ENCODE measurements around the gene SLC44A3. TPM values are rescaled to one million over a fixed set of nuclear protein-coding genes. Genes with fewer than 3 reads are reported as not detected.
"Not testable (repeated sequence)": the region's sequence is repeated elsewhere in the genome, so short reads cannot be mapped to it uniquely, and the experiment has no call there.

SLC44A3 gene
- total RNA-seq, 1 donor from 2014 or later, result 1.5 TPM

GRCh38 chr1:94832446-94832845 is 12.3 kb downstream of the SLC44A3 start:
- DNase-seq (ENCODE audit: extremely low read depth, low read depth, low spot score), result no peak

DNA sequence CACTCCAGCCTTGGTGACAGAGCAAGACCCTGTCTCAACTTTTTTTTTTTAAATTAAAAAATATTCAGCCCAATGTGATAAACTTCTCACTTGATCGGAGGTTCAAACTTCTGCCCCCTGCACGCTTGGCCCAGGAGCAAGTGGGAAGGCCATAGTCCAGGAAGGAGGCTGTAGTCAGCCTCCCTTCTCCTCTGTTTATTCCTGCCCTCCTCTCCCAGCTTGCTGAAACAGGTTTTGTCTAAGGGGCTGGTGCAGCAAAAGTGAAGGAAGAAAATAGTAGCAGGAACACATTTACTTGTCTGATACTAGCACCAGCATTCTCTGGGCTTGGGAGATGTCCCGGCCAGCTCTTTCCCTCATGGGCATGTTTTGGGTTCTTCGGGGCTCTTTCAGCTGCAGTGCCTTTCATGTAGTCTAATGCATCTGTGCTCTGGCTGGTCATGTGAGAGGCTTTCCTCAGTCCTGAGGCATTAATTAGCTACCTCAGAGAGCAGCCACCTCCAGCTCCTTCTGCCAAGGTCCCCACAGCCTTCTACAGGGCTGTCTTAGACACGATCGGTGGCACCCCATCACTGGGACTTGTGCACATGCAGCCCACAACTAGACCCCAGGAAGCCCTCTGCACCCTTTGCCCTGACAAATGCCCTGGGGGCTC is 12.9 kb downstream of the SLC44A3 start:
- no peak for DNase-seq (ENCODE audit: extremely low read depth, low read depth, low spot score)

- no peak for DNase-seq (ENCODE audit: extremely low read depth, low read depth, low spot score)
Observed at GRCh38 chr1:94836891-94837290, 16.7 kb downstream of the SLC44A3 start.

- not testable (repeated sequence) for DNase-seq (ENCODE audit: extremely low read depth, low read depth, low spot score)
Observed at GRCh38 chr1:94840381-94840780, 20.2 kb downstream of the SLC44A3 start.

DNA sequence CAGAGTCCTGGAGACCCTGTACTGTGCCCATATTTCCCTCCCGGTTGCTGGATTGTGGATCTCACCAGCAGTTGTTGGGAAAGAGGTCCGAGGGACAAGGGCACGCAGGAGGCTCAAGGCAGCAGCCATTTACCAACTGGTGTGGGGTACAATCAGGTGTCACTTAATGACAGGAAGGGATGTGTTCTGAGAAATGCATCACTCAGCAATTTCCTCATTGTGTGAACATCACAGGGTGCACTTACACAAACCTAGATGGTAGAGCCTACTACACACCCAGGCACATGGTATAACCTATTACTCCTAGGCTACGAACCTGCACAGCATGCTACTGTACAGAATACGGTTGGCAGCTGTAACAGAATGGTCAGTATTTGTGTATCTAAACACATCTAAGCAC is 20.7 kb downstream of the SLC44A3 start:
- DNase-seq (ENCODE audit: extremely low read depth, low read depth, low spot score), result no peak

GRCh38 chr1:94843430-94843829 is 23.3 kb downstream of the SLC44A3 start:
- no peak for DNase-seq (ENCODE audit: extremely low read depth, low read depth, low spot score)

- DNase-seq (ENCODE audit: extremely low read depth, low read depth, low spot score), result no peak
Observed at GRCh38 chr1:94843846-94844245, 23.7 kb downstream of the SLC44A3 start.

- DNase-seq (ENCODE audit: extremely low read depth, low read depth, low spot score), result no peak
Observed at GRCh38 chr1:94846308-94846707, 26.2 kb downstream of the SLC44A3 start.

DNA sequence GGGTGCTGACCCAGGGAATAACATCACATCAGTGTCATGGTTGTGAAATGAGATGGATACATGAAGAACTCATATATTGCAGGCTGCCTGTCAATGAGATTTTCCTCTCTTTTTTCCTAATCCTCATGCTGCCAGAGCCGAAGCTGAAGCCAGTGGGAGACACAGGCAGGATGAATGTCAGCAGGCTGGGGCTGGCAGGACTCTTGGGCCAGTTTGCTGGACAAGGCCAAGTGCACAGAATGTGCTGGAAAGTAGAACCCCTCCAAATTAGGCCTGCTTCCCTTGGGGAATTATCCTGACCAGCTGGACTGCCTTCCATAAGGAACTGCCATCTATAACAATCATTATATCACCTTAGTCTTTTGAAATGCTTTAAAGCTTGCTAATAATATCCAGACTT is 31.4 kb downstream of the SLC44A3 start:
- no peak for DNase-seq (ENCODE audit: extremely low read depth, low read depth, low spot score)

GRCh38 chr1:94852788-94853187 is 32.6 kb downstream of the SLC44A3 start:
- DNase-seq (ENCODE audit: extremely low read depth, low read depth, low spot score), result no peak

DNA sequence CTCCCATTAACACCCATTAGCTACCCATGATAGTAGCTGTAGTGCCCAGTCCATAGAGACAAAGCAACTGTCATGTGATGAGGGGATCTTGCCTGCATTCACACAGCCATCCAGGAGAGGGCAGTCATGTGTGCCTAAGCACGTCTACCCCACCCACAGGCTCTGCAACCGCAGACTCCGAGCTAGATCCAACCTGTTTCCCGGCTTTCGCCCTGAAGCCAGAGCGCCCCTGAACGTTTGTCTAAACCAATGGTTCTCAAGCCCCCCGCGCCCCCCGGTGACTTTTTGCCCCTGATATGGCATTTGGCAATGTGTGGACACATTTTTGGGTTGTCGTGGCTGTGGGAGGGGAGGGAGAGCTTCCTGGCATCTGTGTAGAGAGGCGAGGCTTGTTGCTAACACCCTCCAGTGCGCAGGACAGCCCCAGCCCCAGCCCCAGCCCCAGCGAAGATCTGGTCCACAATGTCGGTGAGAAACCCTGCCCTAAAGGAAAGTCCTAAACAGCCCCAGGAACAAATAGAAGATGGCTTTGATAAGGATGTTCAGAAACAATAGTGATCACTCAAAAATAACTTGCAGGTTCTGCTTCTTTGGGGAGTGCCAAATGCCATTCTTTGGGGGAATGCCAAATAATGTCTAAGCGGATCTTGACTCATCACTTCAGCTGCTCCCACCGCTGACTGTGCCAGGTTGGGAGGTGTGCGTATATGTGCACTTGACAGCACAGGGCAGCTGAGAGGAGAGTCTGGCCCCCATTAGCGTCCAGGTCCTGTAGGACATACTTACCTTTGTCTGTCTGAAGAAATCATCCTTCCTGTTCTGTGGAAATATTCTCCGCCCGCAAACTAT is 34.5 kb downstream of the SLC44A3 start:
- peak; percentile 96 for DNase-seq (ENCODE audit: extremely low read depth, low read depth, low spot score)

- no peak for DNase-seq (ENCODE audit: extremely low read depth, low read depth, low spot score)
Observed at GRCh38 chr1:94855307-94855700, 35.1 kb downstream of the SLC44A3 start.

DNA sequence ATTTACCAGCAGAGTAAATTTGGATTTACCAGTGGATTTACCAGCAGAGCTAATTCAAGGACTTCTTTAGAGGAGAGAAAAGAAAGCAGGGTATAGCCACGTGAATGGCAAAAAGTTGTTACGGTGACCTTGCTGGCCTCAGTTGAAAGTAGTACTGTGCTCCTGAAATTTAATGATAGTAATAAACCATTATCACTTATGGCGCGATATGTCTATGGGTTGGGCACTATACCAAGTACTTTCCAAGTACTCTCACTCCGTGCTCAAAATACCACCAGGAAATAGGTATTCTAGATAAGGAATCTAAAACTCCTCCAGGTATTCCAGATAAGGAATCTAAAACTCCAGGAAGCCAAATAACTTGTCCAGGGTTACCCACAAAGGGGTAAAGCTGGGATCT is 35.8 kb downstream of the SLC44A3 start:
- DNase-seq (ENCODE audit: extremely low read depth, low read depth, low spot score), result no peak

DNA sequence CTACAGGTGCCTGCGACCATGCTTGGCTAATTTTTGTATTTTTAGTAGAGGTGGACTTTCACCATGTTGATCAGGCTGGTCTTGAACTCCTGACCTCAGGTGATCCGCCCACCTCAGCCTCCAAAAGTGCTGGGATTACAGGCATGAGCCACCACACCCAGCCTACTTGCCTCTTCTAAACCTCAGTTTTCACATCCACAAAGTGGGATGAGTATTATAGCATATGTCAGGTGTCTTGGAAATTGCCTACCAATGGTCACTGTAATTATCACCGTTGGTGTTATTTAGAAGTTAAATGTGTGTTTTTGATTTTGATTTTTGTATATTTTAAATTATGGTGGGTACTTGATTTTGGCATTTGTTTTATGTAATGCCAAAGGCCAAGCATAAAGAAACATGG is 36.7 kb downstream of the SLC44A3 start:
- DNase-seq (ENCODE audit: extremely low read depth, low read depth, low spot score), result no peak

DNA sequence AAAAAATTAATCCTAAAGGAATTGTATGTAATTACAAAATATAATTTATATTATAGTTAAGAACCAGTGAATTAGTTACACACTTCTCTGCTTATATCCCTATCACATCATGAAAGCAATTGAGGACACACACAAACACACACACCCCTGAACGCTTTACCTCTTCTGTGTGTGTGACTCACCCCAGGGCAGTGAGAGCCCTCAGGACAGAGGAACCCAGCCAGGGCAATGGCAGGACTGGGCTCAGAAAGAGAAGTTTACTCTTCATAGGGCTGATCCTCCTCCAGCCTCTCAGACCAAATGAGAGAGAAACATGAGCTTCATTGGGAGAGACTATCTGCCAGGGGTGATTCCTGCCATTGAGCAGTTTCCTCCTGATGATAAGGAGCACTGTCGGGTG is 38.1 kb downstream of the SLC44A3 start:
- no peak for DNase-seq (ENCODE audit: extremely low read depth, low read depth, low spot score)

DNA sequence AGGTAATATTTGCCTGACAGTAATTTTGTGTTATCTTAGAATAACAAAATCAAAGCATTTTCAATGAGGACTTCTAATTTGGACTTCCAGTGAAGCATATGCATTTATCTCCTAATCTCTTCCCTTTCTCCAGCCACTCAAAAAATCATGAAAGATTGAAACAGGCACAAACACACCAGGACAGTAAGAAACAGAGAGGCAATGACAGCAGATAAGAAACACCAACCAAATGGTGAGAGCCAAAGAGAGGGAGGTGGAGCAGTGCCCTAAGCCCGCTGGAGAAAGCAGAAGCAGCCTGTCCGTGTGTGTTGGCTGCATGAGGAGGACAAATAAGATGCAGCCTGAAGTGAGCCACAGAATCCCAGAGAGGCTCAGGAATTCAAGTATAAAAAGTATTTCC is 39.0 kb downstream of the SLC44A3 start:
- DNase-seq (ENCODE audit: extremely low read depth, low read depth, low spot score), result no peak

DNA sequence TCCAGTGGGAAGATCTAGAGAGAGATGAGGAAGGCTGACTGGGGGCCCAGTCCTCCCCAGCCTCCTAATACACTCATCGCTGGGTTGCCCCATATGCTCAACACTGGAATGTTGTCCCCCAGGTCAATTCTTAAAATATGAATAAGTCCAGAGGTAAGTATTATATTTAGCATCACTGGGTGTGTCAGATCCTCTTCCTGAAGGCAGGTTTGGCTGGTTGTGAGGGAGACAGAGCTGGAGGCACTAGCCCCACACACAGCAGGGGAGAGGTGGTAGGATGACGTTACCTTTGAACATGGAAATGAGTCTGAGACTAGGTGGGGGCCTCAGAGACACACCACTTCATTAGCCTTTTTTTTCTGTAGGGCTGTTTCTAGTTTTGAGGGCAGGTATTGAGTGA is 42.6 kb downstream of the SLC44A3 start:
- no peak for DNase-seq (ENCODE audit: extremely low read depth, low read depth, low spot score)

GRCh38 chr1:94863297-94863911 is 43.2 kb downstream of the SLC44A3 start:
- DNase-seq (ENCODE audit: extremely low read depth, low read depth, low spot score), result no peak

- peak; percentile 69 for DNase-seq (ENCODE audit: extremely low read depth, low read depth, low spot score)
Observed at GRCh38 chr1:94863919-94864318, 43.8 kb downstream of the SLC44A3 start.

GRCh38 chr1:94864821-94865220 is 44.7 kb downstream of the SLC44A3 start:
- DNase-seq (ENCODE audit: extremely low read depth, low read depth, low spot score), result no peak

GRCh38 chr1:94865360-94865759 is 45.2 kb downstream of the SLC44A3 start:
- DNase-seq (ENCODE audit: extremely low read depth, low read depth, low spot score), result no peak

Measured in glomerular endothelial cell (primary cell).